B cell (primary cell): ENCODE results near the gene KATNB1. TPM values are rescaled to one million over a fixed set of nuclear protein-coding genes. Genes with fewer than 3 reads are reported as not detected.

Experiments used
- ATAC-seq: fragments of 200-7000 bp; cut with Tn5 transposase; one replicate; pipeline ENCODE4 v1.10.0; 2021; ENCODE audit warnings: low read depth, mild to moderate bottlenecking, moderate number of reproducible peaks, moderate library complexity
- CTCF ChIA-PET: fragments of 350-600 bp; sonication (Branson Sonifier 250); formaldehyde crosslinking; loops from one replicate; lab custom pipeline; 2021; ENCODE audit warnings: antibody characterized with exemption, inconsistent platforms; lab: Charles Lee
- POLR2A ChIA-PET: fragments of 350-600 bp; sonication (Branson Sonifier 250); formaldehyde crosslinking; loops from one replicate; lab custom pipeline; 2021; ENCODE audit warnings: antibody characterized with exemption; lab: Charles Lee
- DNase-seq: peaks from one replicate; pipeline ENCODE4 v3.0.0; 2013
- H2AFZ ChIP-seq: 2 replicates; pipeline ENCODE4 v1.6.1; 2012; ENCODE audit warnings: mild to moderate bottlenecking, low read depth, low read length; ENCODE audit not compliant: insufficient read depth, poor library complexity, severe bottlenecking
- H3K27ac ChIP-seq, 2 donors: 1 replicate in 1 of 2; 2 replicates in 1 of 2; pipeline ENCODE4 v1.5.1; 2012 to 2013; ENCODE audit warnings: low read length in 2 of 2, mild to moderate bottlenecking in 2 of 2, moderate library complexity in 1 of 2
- H3K27me3 ChIP-seq, 4 experiments: fragments of 200-600 bp in 1 of 4; sonication (generic) in 1 of 4; replicated peaks in 1 of 4; 1 replicate in 2 of 4; 2 replicates in 2 of 4; pipeline versions ENCODE4 v1.6.1 to v1.7.0; 2013 to 2016; ENCODE audit warnings: low read length in 3 of 4, mild to moderate bottlenecking in 2 of 4, mixed read lengths in 1 of 4, moderate library complexity in 1 of 4; ENCODE audit not compliant: insufficient read depth in 4 of 4, control insufficient read depth in 3 of 4; ENCODE audit errors: control extremely low read depth in 1 of 4
- H3K36me3 ChIP-seq, 2 experiments: replicated peaks in 1 of 2; 1 replicate in 1 of 2; 2 replicates in 1 of 2; pipeline versions ENCODE4 v1.6.1 to v1.7.1; 2013; ENCODE audit warnings: low read length in 1 of 2; ENCODE audit not compliant: insufficient read depth in 2 of 2, control insufficient read depth in 1 of 2; ENCODE audit errors: control extremely low read depth in 1 of 2, extremely low read depth in 1 of 2
- H3K4me1 ChIP-seq, 2 donors: fragments of 200-600 bp in 1 of 2; sonication (generic) in 1 of 2; 1 replicate in 1 of 2; 2 replicates in 1 of 2; pipeline versions ENCODE4 v1.5.1 to v1.6.1; 2013 to 2017; ENCODE audit warnings: low read length in 2 of 2; ENCODE audit not compliant: control insufficient read depth in 2 of 2, insufficient read depth in 2 of 2
- H3K4me2 ChIP-seq: replicated peaks from 2 replicates; pipeline ENCODE3; 2012; ENCODE audit warnings: mild to moderate bottlenecking, low read depth, low read length; ENCODE audit not compliant: poor library complexity, severe bottlenecking
- H3K4me3 ChIP-seq, 5 experiments: fragments of 200-600 bp in 1 of 5; sonication (generic) in 1 of 5; 1 replicate in 3 of 5; 2 replicates in 2 of 5; pipeline versions ENCODE4 v1.5.1 to v1.7.0; 2011 to 2016; ENCODE audit warnings: low read length in 4 of 5, mild to moderate bottlenecking in 4 of 5, low read depth in 2 of 5, control low read depth in 1 of 5, moderate library complexity in 1 of 5; ENCODE audit not compliant: insufficient read depth in 1 of 5; ENCODE audit errors: control extremely low read depth in 1 of 5, extremely low read depth in 1 of 5
- H3K79me2 ChIP-seq: fragments of 200-600 bp; sonication (generic); one replicate; pipeline ENCODE4 v1.6.0; 2016; ENCODE audit warnings: low read length; ENCODE audit not compliant: control insufficient read depth, insufficient read depth
- H3K9ac ChIP-seq: fragments of 200-600 bp; sonication (generic); 2 replicates; pipeline ENCODE4 v1.6.1; 2017; ENCODE audit warnings: mild to moderate bottlenecking, low read length, moderate library complexity
- H3K9me3 ChIP-seq, 3 donors: one replicate each; pipeline versions ENCODE4 v1.6.1 to v1.7.1; 2013; ENCODE audit warnings: low read length in 2 of 3; ENCODE audit not compliant: control insufficient read depth in 2 of 3, insufficient read depth in 1 of 3; ENCODE audit errors: control extremely low read depth in 1 of 3
- H4K20me1 ChIP-seq: 2 replicates; pipeline ENCODE4 v1.6.0; 2012; ENCODE audit warnings: mild to moderate bottlenecking, low read length; ENCODE audit not compliant: insufficient read depth, control insufficient read depth, poor library complexity, severe bottlenecking
- H3K27ac Mint-ChIP-seq: one replicate; pipeline ENCODE4 v1.8.0; 2021; ENCODE audit warnings: mixed read lengths
- H3K27me3 Mint-ChIP-seq: one replicate; pipeline ENCODE4 v1.8.0; 2021; ENCODE audit warnings: mixed read lengths
- H3K4me1 Mint-ChIP-seq: one replicate; pipeline ENCODE4 v1.8.0; 2021; ENCODE audit warnings: mixed read lengths
- H3K4me3 Mint-ChIP-seq: one replicate; pipeline ENCODE4 v1.8.0; 2021; ENCODE audit warnings: mixed read lengths
- H3K9me3 Mint-ChIP-seq: one replicate; pipeline ENCODE4 v1.8.0; 2022; ENCODE audit warnings: mixed read lengths; ENCODE audit not compliant: insufficient read depth
- CTCF ChIP-seq: fragments of 200-600 bp; IDR thresholded peaks from one replicate; pipeline ENCODE4 v1.8.0; 2022; ENCODE audit warnings: antibody characterized with exemption, mild to moderate bottlenecking
- EZH2 ChIP-seq: IDR thresholded peaks from 2 replicates; pipeline ENCODE4 v1.6.1; 2012; ENCODE audit warnings: borderline replicate concordance, low read depth, mild to moderate bottlenecking, moderate library complexity, low read length; ENCODE audit not compliant: insufficient read depth, poor library complexity, severe bottlenecking
- WGBS: methylation state at CpG from one replicate; pipeline ENCODE4 v1.1.5; 2013; ENCODE audit warnings: missing lambda C conversion rate; ENCODE audit not compliant: insufficient coverage; 5-methylcytosine and 5-hydroxymethylcytosine counted together
- intact Hi-C: fragments of 100-400 bp; cut with micrococcal nuclease; formaldehyde crosslinking; loops from one replicate; pipeline ENCODE4 v1.10.0; 2022
- polyA plus RNA-seq: library from polyadenylated mRNA; depleted of rRNA; stranded (reverse); fragments of >200 nt; gene quantifications from 2 replicates; pipeline ENCODE4 v1.2.3, GENCODE V29; 2012
- total RNA-seq, 2 donors: library from RNA; stranded (reverse); fragments of 120-200 nt in 1 of 2; gene quantifications; 1 replicate in 1 of 2; 2 replicates in 1 of 2; pipeline versions ENCODE4 v1.2.3 to v1.2.4, GENCODE V29; 2013 to 2022

The KATNB1 gene
- total and polyA plus RNA-seq, 2 donors (not counting 1 experiment from before 2014, with no cell fraction given) = 20.3 to 29.0 TPM

DNA sequence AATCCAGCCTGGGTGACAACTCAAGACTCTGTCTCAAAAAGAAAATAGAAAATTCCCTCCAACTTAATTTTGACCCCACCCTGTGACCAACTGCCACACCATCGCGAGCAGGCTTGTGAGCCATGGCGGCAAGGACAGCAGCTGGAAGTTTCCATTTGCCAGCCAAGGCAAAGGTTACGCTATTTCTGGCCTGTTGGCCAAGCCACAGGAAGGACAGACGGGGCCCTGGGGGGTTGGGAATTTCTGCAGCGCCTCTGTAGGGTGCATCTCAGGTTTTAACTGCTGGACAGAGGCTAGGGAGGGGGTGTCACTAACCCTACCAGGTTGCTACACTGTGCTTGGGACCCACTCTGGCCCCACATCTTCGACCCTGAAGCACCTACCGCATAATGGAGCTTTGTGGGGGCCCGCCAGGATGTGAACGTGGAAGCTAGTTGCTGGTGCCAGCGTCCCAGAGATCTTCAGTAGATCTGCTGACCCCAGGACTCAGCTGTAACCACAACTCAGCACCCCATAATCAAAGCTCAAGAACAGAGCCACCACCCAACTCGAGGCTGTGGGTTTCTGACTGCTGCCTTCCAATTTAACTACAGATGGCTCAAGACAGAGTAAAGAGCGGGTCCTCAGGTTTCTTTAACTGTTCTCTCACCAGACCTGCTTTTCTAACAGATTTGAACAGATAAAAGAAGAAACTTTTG is 55.8 kb downstream of the KATNB1 start:
- H3K9me3 Mint-ChIP-seq = no peaks in the 10 kb centered on the region
- DNase-seq = no peak
- H3K27ac Mint-ChIP-seq = no peak overlapping the region
- H3K27me3 ChIP-seq = no peaks in the 10 kb centered on the region
- H3K4me3 ChIP-seq = no peak overlapping the region
- TF ChIP-seq EZH2 (no peak), CTCF (no peak)
- CTCF ChIA-PET = no interaction called here
- no peaks in the 10 kb centered on the region for H3K4me1 Mint-ChIP-seq
- H3K79me2 ChIP-seq = no peaks in the 10 kb centered on the region
- H3K4me3 Mint-ChIP-seq = no peak overlapping the region
- peaks cover 3% of the 10 kb centered on the region for H3K27me3 Mint-ChIP-seq
- POLR2A ChIA-PET = no interaction called here
- intact Hi-C loops = no loop called here
- no peak overlapping the region for H3K4me2 ChIP-seq
- H4K20me1 ChIP-seq = no peaks in the 10 kb centered on the region
- no peak overlapping the region for H3K27ac ChIP-seq
- no peak overlapping the region for H3K9ac ChIP-seq
- no peak overlapping the region for H2AFZ ChIP-seq
- no peaks in the 10 kb centered on the region for H3K9me3 ChIP-seq
- no peak for ATAC-seq
- no peaks in the 10 kb centered on the region for H3K4me1 ChIP-seq
- no peaks in the 10 kb centered on the region for H3K36me3 ChIP-seq
- WGBS = 77% methylated on average over 12 of the region's 13 CpGs

DNA sequence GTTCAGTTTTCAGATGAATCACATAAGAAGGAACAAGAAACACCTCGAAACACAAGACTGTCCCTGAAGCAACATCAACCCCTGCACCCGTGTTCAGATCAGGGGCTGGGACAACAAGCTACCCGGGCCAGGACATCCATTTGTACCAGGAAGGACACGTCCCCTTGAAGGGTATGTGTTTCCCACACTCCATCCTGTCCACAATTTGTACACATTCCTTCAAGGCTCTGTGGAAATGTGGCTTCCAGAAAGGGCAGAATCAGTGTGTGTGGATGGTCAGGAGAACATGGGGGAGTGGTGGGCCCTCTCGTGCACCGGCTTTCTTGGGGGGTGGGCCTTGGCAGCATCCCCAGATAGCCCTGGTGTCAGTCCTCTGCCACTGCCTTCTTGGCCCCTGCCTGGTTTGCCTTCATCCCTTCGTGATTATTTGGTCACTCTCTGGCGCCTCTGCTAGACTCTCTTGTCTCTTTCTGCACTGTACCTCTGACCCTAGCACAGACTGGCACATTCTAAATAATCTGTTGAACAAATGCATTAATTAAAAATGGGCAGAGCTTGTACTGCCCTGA is 56.4 kb downstream of the KATNB1 start:
- H3K36me3 ChIP-seq = no peaks in the 10 kb centered on the region
- H3K27me3 ChIP-seq = peaks cover 0 to 3% (median 0%) of the 10 kb centered on the region in 4 experiments
- WGBS = 94% methylated on average over 7 of the region's 8 CpGs
- no peak overlapping the region for H3K9ac ChIP-seq
- Mint-ChIP-seq H3K9me3 (no peaks in the 10 kb centered on the region), H3K27me3 (peaks cover 8% of the 10 kb centered on the region), H3K4me3 (no peak overlapping the region), H3K4me1 (no peaks in the 10 kb centered on the region), H3K27ac (no peak overlapping the region)
- intact Hi-C loops = no loop called here
- no peaks in the 10 kb centered on the region for H3K9me3 ChIP-seq
- H2AFZ ChIP-seq = no peak overlapping the region
- H3K4me2 ChIP-seq = no peak overlapping the region
- no peak for ATAC-seq
- TF ChIP-seq EZH2 (no peak), CTCF (no peak)
- ChIA-PET POLR2A (no interaction called here), CTCF (no interaction called here)
- no peak overlapping the region for H3K4me3 ChIP-seq
- no peaks in the 10 kb centered on the region for H3K79me2 ChIP-seq
- no peak for DNase-seq
- H3K27ac ChIP-seq = no peak overlapping the region
- no peaks in the 10 kb centered on the region for H3K4me1 ChIP-seq
- H4K20me1 ChIP-seq = no peaks in the 10 kb centered on the region
